HG03196 (cell line): Measurements from ENCODE around the gene GRAMD1B.

Experiments used
- ATAC-seq: cut with Tn5 transposase; IDR thresholded peaks from one replicate; pipeline ENCODE4 v1.9.1; 2021; ENCODE audit not compliant: unreplicated experiment

The GRAMD1B gene

DNA sequence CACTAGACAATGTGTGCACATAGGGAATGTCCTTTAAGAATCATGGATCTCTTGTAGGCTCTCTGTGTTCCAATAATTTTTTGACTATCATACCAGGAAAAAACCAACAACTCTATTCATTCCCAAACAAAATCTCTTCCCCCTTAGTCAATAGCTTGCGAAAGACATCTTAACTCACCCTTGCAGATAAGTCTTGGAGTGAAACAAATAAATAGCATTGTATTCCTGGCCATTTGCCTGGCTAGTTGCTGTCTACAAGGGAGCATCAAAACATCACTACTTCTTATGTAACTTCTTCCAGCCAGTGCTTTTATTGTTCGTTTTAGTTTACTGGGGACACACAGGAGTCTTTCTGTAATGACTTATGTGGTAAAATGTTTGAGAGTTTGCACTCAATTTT lies 194.9 kb downstream of the GRAMD1B start:
- ATAC-seq: no peak

DNA sequence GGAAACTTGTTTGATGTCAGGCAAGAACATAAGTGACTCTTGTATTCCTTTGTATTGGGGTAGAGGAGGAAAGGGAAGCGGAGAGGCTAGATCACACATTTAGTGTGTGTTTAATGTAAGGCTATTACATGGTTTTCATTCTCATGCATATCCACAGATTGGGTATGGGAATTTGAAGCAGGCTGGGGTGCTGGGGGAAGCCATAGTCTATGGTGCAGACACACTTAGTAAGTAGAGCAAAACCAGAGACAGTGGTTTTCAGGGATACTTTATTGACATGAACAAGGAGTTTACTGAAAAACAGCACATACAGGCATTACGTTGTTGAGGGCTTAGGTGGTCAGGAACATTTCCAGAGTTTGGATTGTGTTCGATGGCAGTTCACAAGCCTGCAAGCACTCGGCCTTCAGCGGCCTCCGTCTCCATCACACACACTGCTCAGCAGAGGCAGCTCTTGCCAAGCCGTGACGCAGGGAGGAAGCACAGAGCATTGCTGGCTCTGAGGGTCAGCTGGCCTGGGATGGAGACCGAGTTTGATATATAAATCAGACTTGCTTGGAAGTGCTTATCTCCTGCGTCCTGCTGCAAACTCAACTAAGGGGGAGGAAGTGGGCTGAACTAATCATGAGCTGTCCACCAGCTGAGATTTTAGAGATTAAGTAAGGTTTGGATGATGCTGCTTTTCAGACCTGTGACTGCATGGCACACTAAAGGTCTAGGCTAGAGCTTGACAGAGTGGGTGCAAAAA lies 199.0 kb downstream of the GRAMD1B start:
- no peak for ATAC-seq

DNA sequence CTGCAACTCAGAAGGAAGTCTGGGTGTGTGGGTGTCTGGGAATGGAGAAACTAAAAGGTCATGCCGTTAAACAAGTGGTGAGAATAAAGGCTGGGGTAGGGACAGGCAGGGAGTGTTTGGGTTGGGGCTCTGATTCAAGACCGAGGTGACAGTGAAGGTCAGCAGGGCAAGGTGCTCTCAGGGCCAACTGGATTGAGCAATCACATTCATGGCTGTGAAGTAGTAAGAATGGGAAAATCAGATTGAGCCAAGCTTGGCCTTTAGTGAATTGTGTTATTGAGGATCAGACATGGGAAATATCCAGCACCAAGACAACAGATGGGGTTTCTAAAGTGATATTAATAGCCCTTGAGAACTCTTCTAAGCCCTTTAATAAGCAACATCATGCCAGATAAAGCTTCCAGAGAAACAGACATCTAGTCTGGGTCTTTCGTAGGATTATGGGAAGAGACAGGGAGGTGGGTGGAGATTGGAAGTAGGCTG lies 200.1 kb downstream of the GRAMD1B start:
- no peak for ATAC-seq

DNA sequence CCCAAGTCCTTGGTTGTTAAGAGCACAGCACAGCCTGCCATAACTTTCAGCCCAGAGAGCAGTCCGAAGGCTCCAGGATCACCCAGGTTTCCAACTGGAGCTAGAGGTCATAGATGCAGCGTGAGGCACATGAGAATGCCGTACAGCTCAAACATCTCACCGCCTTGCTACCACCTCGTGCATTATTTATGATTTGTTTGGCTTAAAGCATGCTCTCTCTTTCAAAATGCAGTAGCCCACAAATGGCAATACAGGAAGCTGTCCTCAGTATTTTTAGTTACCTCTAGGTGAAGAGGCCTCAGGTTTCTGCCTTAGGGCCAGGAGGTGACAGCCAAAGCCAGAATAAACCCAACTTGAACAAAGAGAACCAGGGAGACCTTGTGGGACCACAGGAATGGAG lies 210.0 kb downstream of the GRAMD1B start:
- no peak for ATAC-seq

DNA sequence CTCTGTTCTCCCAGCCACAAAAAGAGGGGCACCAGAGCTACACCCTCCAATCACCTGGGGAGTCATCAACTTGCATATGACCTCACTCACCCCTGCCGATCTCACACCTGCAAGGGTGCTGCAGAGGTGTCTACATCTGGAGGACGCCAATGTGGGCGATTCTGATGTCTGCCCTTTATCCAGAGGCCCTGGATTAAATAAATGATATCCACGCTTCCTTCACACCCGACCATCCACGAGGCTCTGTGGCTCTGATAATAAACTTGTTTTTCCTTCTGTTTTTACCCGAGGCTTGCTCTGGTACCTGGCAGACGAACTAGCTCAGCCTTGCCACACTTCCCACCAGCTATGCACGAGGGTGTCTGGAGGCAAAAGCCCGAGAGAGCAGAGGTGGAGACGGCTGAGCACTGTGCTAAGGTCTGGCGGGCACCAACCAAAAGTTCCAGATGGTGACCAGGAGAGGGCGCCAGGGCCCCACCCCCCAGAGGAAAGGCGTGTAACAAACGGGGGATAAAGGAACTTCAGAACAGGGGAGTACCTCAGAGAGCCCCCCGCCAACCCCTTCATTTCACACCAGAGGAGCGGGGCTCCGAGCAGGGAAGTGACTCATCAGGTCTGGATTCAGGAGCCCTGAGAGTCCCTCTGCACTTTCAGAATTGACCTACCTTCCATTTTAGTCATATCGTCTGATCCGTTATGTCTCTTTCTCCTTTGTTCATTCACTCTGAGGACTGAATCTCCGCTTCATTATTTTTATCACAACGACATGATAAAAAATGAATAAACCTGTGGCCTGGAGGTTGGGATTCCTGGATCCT lies 210.8 kb downstream of the GRAMD1B start:
- ATAC-seq: peak; percentile 58

DNA sequence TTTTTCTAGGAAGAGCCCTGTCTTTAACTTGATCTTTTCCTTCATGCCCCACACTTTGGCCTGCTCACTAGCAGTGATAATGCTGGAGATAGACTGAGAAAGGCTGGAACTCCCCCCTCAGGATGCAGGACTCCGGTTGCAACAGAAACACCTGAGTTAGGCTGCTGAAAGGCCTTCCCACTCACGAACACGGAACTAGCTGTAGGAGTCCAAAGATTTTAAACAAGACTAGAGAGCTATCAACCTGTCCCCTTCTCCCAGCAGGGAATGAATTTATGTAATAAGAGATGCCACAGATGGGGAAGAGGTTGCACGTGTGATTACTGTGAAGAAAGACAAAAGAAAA lies 211.4 kb downstream of the GRAMD1B start:
- ATAC-seq: no peak

DNA sequence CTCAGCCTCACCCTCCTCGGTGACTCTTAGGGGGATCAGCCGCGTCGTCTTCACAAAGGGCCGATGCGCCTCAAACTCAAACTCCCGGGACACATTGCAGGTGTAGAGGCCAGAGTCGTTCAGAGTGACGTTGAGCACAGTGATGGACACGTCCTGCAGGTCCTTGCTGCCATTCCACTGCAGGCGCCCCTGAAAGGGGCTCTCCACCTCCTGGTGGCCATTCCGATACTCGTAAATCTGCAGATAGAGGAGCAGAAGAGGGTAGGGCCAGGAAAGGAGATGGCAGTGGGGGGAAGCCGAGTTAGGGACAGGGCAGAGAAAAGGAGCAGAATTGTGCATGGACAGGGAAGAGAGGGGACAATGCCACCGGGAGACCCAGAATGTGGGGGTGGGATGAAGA lies 212.4 kb downstream of the GRAMD1B start:
- no peak for ATAC-seq

DNA sequence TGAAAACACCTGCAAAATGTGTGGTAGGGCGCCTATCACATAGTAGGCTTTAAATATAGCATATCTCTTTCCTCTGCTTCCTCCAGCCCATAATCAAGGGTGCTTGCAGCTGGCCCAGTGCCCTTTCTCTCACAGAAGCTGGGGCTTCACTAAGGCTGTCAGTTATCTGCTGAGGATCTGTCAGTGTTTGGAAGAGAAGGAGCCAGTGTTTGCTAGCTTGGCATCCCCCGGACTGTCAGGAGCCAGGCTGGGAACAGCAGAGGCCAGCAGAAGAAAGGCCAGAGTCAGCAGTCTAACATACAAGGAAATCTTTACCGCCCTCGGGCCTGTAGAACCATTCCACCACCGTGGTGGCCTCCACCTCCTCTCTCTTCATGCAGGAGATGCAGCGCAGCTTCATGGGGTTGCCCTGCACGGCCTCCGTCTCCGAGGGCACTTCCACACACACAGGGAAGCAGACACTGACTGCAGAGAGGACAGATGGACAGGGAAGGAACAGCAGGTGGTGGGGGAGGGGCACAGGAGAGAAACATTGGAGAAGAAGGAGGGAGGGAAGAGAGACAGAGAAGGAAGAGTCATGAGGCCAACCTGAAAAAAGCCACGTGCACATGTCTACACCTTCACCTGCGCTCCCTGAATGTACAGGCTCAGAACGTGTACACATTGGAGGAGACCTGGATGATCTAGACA lies 215.4 kb downstream of the GRAMD1B start:
- no peak for ATAC-seq

DNA sequence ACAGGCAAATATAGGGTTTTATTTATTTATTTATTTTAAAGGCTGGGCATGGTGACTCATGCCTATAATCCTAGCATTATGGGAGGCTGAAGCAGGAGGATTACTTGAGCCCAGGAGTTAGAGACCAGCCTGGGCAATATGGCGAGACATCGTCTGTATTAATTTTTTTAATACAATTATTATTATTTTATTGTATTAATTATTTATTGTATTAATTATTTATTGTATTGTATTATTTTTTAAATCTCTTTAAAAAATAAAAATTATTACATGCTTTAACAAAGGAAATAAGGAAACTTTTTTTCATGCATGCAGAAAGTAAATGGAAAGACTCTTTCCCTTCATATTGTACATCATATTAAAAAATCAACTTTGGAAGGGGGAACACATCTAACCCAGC lies 220.8 kb downstream of the GRAMD1B start:
- ATAC-seq: no peak

DNA sequence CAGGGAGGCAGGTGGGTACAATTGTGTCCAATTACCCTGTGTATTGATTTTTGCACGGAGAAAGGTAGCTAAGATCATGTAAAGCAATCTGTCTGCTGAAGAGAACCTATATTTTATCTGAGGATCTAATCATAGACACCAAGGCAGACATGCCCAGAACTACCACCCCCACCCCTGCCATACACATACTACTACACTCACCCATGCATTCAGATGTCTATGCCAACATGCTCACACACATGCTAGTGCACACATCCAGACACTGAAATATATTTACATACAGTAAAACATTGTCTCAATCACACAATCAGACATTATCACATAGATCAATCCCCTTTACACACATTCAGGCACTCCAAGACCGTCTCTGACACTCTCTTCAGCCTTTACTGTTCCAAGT lies 222.5 kb downstream of the GRAMD1B start:
- no peak for ATAC-seq

DNA sequence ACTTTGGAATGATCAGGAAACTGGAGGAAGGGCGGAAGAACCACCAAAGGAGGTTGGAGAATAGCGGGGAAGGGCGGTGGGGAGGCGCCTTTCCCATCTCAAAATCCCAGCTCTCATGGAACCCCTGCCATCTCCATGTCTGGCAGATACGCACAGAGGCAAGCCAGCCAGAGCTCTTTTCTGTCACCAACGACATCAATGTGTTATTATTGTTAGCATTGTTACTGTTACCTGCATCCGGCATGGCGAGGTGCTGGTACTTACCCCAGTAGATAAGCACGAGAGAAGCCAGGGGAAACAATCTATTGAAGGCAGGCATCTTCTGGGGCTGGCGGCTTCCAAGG lies 223.4 kb downstream of the GRAMD1B start:
- ATAC-seq: no peak

DNA sequence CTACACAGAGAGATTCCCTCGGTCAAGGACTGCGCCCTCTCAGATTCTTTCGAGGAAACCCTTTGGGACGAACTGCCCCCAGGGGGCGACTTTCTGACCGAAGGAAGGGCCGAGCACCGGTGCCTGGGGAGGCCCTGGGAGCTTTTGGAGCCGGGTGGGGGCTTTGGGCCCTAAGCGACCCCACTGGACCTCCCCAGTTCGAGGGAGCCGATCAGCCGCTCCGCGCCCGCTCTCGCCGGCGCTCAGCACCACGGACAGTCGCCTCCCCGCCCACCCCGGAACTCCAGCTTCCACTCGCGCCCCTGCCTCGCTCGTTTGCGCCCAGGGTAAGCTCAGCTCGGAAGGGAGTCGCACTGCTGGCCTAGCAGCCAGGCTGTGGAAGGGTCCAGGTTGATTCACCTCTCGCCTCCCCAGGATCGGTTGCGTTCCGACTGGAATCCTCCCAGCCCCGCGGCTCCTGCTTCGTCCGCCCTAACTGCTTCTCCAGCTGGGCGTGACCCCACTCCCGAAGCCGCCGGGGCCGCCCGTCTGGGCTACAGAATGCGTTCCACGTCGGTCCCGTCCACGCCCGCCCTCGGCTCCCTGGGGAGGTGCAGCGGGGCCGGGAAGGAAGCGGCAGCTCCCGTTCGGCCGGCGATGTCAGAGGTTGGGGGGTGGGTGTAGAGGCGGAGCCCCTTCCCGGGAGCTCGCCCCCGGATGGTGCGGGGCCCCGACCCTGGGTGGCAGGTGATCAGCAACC lies 223.9 kb downstream of the GRAMD1B start:
- ATAC-seq: no peak

DNA sequence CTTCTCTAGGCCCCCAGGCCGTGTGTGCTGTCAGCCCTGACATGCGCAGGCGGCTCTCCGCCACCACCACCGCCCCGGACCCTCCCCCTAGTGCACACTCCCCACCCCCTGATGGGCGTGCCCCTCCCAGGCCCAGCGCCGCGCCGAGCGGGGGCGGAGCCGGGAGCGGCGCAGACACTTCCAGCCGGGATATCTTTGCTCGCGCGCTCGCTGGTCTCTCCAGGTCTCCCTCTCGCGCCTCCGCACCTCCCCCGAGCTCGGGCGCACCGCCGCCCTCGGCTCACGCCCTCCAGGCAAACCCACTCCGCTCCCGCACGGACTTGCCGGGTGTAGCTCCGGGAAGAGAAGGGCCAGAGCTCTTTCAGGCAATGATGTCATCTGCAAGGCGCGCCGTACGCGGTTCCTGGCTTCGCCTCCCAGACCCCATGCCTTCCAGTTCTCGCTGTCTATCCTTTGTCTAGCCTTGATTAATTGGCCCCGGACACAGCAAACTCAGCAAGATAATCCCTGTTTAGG lies 224.6 kb downstream of the GRAMD1B start, which contains the start of gene SCN3B:
TSS of gene SCN3B (minus strand) at position 59 of the 516 bp plus-strand sequence. CDS start 823 bp downstream, outside the sequence.
- no peak for ATAC-seq

DNA sequence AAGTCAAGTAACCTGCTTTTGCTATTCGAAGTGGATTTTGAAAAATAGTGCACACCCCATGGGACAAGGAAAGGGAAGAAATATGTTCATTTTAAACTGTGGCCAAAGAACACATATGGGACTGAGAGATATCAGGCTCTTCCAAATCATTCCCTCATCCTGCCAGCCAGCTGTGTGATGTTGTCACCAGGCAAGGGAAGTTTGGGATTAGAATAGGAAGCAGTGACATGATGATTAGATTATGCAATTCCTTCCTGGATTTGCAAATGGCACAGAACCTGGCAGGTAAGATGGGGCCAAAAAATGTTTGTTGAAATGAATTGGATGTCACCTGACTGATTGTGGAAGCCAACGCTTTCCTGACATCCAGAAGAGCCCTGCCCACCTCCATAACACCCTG lies 229.2 kb downstream of the GRAMD1B start:
- ATAC-seq: no peak

DNA sequence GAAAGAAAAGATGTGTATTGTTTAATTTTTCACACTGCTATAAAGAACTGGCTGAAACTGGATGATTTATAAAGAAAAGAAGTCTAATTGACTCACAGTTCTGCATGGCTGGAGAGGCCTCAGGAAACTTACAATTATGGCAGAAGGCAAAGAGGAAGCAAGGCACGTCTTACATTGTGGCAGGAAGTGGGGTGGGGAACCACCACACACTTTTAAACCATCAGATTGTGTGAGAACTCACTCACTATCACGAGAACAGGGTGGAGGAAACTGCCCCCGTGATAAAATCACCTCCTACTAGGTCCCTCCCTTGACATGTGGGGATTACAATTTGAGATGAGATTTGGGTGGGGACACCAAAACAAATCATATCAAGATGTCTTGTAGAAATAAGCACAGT lies 229.9 kb downstream of the GRAMD1B start:
- ATAC-seq: peak; percentile 72

DNA sequence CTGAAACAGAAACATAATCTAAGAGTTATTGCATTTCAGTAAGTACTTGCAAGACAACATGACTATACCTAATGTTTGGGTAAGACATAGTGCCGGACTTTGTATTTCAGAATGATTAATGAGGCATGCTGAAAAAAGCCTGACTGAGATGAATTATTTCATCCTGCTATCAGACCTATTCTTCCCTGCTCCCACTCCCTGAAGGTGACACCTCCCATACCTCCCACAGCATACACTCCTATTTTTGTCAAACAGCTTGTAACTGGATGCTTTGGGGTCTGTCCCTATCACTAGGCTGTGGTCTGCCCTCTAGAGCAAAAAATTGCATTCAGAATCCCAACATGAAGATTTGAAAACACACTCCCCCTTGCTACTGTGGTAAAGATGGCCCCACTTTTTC lies 235.2 kb downstream of the GRAMD1B start:
- no peak for ATAC-seq

DNA sequence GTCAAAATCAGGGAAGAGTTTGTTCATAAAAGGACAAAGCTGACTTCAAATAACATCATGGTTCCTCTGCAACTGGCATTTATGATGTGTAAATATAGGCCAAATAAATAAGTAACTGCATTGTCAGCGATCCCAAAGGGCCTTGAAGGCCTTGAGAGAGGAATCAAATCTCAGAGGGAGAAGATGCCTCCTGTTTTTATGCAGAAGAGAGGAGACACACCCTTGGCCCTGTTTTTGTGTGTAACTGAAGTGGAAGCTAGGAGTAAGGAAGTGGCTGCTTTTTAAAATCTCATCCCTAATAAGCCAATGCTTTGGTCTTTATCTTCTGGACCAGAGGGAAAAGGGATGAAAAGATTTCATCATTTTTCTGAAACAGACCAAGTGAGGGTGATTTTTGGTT lies 240.0 kb downstream of the GRAMD1B start:
- no peak for ATAC-seq

DNA sequence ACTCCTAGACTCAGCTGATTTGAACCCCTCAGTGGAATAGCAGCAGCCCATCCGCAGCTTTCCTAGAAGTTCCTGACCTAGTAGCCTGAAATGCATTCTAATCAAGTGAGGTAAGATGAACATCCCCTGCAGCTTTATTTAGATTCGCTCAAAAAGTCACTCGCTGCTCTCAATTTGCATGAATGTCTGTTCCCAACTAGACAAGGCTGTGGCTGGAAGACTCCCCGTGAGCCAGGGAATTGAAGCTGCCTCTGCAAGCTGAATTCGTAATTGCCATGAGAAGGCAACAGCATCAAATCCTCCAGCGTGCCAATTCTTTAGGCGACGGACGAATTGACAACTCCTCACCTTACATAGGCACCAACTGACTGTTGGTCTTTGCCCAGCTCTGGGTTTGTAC lies 241.5 kb downstream of the GRAMD1B start:
- ATAC-seq: no peak

DNA sequence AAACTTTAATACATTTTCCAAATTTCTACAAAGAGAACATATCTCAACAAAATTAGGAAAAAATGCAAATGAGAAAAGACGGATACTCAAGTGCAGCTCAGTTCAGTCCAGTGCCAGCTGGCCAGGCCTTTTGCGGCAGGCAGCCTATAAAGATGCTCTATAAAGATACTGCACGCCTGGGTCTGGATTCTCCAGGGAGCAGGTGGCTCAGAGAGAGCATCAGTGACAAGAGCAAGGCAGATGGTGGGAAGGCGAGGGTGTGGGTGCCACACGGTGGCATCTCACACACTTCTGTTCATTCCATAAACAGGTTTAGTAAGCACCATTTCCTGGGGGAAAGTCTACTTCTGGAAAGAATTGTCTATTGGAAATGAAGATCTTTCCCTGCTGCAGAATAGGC lies 242.5 kb downstream of the GRAMD1B start:
- no peak for ATAC-seq

DNA sequence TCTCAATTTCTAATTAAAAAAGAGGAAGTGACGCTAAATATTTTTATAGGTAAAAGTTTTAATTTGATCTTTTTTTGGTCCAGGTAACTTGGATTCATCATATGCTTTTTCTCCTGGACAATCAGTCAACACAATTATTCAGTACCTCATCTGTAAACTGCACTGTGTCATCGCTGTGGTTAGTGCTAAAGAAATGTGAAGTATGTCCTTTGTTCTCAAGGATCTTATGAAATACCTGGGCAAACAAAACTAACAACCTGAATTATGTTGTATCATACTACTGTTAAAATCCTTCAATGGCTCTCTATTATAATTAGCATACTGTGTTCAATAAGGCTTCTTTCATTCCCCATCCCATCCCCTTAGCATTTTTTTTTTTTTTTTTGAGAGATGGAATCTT lies 244.2 kb downstream of the GRAMD1B start:
- no peak for ATAC-seq
